Hepatocyte (in vitro differentiated cells): ENCODE data around the gene ADGRA1. TPM values are rescaled to one million over a fixed set of nuclear protein-coding genes. Genes with fewer than 3 reads are reported as not detected.

Experiments used
- DNase-seq: peaks from one replicate; pipeline ENCODE4 v3.0.0-alpha.2; 2016; ENCODE audit warnings: low spot score
- H2AFZ ChIP-seq: fragments of 200-600 bp; sonication (generic); 2 replicates; pipeline ENCODE4 v1.6.0; 2016; ENCODE audit warnings: antibody characterized with exemption, mild to moderate bottlenecking
- H3K27ac ChIP-seq: fragments of 200-600 bp; sonication (generic); 2 replicates; pipeline ENCODE4 v1.5.1; 2016; ENCODE audit warnings: mild to moderate bottlenecking
- H3K27me3 ChIP-seq: fragments of 200-600 bp; sonication (generic); 2 replicates; pipeline ENCODE4 v1.6.1; 2016
- H3K36me3 ChIP-seq: fragments of 200-600 bp; sonication (generic); replicated peaks from 2 replicates; pipeline ENCODE4 v1.5.1; 2016; ENCODE audit warnings: low read depth; ENCODE audit not compliant: insufficient read depth
- H3K4me1 ChIP-seq: fragments of 200-600 bp; sonication (generic); 2 replicates; pipeline ENCODE4 v1.5.1; 2016; ENCODE audit warnings: mild to moderate bottlenecking, moderate library complexity; ENCODE audit not compliant: insufficient read depth
- H3K4me2 ChIP-seq: fragments of 200-600 bp; sonication (generic); 2 replicates; pipeline ENCODE4 v1.6.0; 2016
- H3K4me3 ChIP-seq: fragments of 200-600 bp; sonication (generic); 2 replicates; pipeline ENCODE4 v1.5.1; 2016; ENCODE audit warnings: mild to moderate bottlenecking
- H3K79me2 ChIP-seq: fragments of 200-600 bp; sonication (generic); 2 replicates; pipeline ENCODE4 v1.6.0; 2017; ENCODE audit warnings: mild to moderate bottlenecking
- H3K9me2 ChIP-seq: fragments of 200-600 bp; sonication (generic); replicated peaks from 2 replicates; pipeline ENCODE4 v1.6.0; 2017; ENCODE audit warnings: mild to moderate bottlenecking; ENCODE audit not compliant: insufficient read depth
- H3K9me3 ChIP-seq: fragments of 200-600 bp; sonication (generic); 2 replicates; pipeline ENCODE4 v1.5.1; 2016; ENCODE audit warnings: low read depth, mild to moderate bottlenecking
- H4K20me1 ChIP-seq: fragments of 200-600 bp; sonication (generic); 2 replicates; pipeline ENCODE4 v1.6.0; 2016; ENCODE audit warnings: mild to moderate bottlenecking; ENCODE audit not compliant: insufficient read depth, poor library complexity, severe bottlenecking
- CTCF ChIP-seq: fragments of 200-600 bp; sonication (generic); IDR thresholded peaks from 2 replicates; pipeline ENCODE4 v1.5.1; 2016; ENCODE audit warnings: antibody characterized with exemption, mild to moderate bottlenecking; ENCODE audit not compliant: poor library complexity
- EZH2 ChIP-seq: fragments of 200-600 bp; sonication (generic); IDR thresholded peaks from 2 replicates; pipeline ENCODE4 v1.6.1; 2016; ENCODE audit warnings: antibody characterized with exemption, mild to moderate bottlenecking, borderline replicate concordance
- EZH2phosphoT487 ChIP-seq: fragments of 200-600 bp; sonication (generic); IDR thresholded peaks from one replicate; pipeline ENCODE4 v1.6.1; 2018; ENCODE audit warnings: antibody characterized with exemption, mild to moderate bottlenecking, low read depth, moderate library complexity; ENCODE audit not compliant: unreplicated experiment, severe bottlenecking
- WGBS: methylation state at CpG from one replicate; pipeline ENCODE4 v1.1.6; 2016; ENCODE audit warnings: low lambda C conversion rate; ENCODE audit errors: missing lambda C conversion rate; 5-methylcytosine and 5-hydroxymethylcytosine counted together
- polyA plus RNA-seq: library from polyadenylated mRNA; unstranded; fragments of >200 nt; fragmentation: Nextera tagmentation; extraction: Ambion mirVana; gene quantifications from 2 replicates; pipeline ENCODE4 v1.2.1, GENCODE V29; 2016
- total RNA-seq: library from RNA; depleted of rRNA; stranded (reverse); fragments of >200 nt; gene quantifications from 2 replicates; pipeline ENCODE4 v1.2.3, GENCODE V29; 2014

Gene ADGRA1
- total and polyA plus RNA-seq, 2 experiments from 2014 or later = 0.47 TPM; not detected in 1

GRCh38 chr10:133127291-133128125, 39.8 kb downstream of the ADGRA1 start:
- no peaks in the 10 kb centered on the region for H3K79me2 ChIP-seq
- no peak overlapping the region for H2AFZ ChIP-seq
- no peak overlapping the region for H3K4me2 ChIP-seq
- H3K36me3 ChIP-seq = no peaks in the 10 kb centered on the region
- no peaks in the 10 kb centered on the region for H3K9me2 ChIP-seq
- DNase-seq = no peak
- 95% methylated on average over 19 of the region's 36 CpGs for WGBS
- H3K4me1 ChIP-seq = peaks cover 2% of the 10 kb centered on the region
- no peaks in the 10 kb centered on the region for H3K9me3 ChIP-seq
- H3K27ac ChIP-seq = no peak overlapping the region
- TF ChIP-seq EZH2phosphoT487 (no peak), CTCF (no peak), EZH2 (no peak)
- no peaks in the 10 kb centered on the region for H4K20me1 ChIP-seq
- H3K4me3 ChIP-seq = no peak overlapping the region
- peaks cover 3% of the 10 kb centered on the region for H3K27me3 ChIP-seq

GRCh38 chr10:133128126-133129070, 40.7 kb downstream of the ADGRA1 start:
- Histone ChIP-seq H3K79me2 (no peaks in the 10 kb centered on the region), H3K9me3 (no peaks in the 10 kb centered on the region), H3K9me2 (no peaks in the 10 kb centered on the region), H4K20me1 (no peaks in the 10 kb centered on the region), H3K4me1 (peaks cover 2% of the 10 kb centered on the region), H2AFZ (no peak overlapping the region), H3K27me3 (peaks cover 3% of the 10 kb centered on the region), H3K36me3 (no peaks in the 10 kb centered on the region), H3K4me3 (no peak overlapping the region), H3K27ac (no peak overlapping the region), H3K4me2 (no peak overlapping the region)
- no peak for TF ChIP-seq CTCF
- no peak for TF ChIP-seq EZH2
- TF ChIP-seq EZH2phosphoT487 = no peak
- DNase-seq = no peak
- 98% methylated on average over 64 of the region's 83 CpGs for WGBS

- Histone ChIP-seq H3K79me2 (no peaks in the 10 kb centered on the region), H3K27me3 (peaks cover 3% of the 10 kb centered on the region), H2AFZ (no peak overlapping the region), H3K4me2 (no peak overlapping the region), H4K20me1 (no peaks in the 10 kb centered on the region), H3K9me3 (no peaks in the 10 kb centered on the region), H3K4me3 (no peak overlapping the region), H3K9me2 (no peaks in the 10 kb centered on the region), H3K36me3 (no peaks in the 10 kb centered on the region), H3K4me1 (peaks cover 2% of the 10 kb centered on the region), H3K27ac (no peak overlapping the region)
- TF ChIP-seq CTCF (no peak), EZH2phosphoT487 (no peak), EZH2 (no peak)
- no peak for DNase-seq
- WGBS = 89% methylated on average over 37 of the region's 39 CpGs
These were observed 41.5 kb downstream of the ADGRA1 start for GRCh38 chr10:133129071-133129858.
